ENCODE results near the gene MPC1L.

MPC1L gene

DNA sequence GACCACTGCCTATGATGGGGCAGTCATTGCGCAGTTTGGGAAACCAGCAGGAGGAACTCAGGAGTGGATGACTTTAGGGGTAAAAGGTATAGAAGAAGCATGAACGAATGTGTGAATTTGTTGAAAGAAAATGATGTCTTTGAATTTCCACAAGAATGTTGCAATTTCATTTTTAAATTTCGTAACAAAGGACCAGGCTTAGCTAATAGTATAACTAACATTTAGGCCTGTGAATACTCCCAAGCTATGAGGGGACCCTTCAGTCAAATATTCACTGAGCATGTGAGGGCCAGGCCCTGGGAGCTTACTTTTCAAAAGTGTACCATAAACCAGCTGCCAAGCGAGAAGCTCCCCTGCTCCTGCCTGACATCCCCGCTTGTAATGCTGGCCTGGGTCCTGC, 5.3 kb downstream of the MPC1L start:
- DNase-seq (ENCODE audit: low read depth): peak; percentile 52

DNA sequence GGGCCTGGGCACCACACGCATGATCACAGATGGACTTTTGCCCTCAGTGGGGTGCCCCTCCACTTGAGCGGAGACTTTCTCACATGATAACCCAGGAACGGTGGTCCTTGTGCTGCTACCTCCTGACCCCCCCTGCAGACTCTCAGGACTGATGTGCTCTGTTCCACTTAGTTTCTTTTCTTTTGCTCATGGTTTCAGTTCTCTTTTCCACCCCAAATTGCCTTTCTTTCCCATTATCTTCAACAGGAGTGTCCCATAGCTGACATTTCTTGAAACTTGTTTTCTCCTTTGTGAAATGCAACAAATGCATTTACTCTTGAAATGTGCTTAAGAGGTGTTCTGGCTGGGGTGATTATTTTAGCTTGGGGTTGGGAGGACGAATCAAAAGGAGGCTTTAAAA, 9.0 kb downstream of the MPC1L start:
- no peak for DNase-seq (ENCODE audit: low read depth)

DNA sequence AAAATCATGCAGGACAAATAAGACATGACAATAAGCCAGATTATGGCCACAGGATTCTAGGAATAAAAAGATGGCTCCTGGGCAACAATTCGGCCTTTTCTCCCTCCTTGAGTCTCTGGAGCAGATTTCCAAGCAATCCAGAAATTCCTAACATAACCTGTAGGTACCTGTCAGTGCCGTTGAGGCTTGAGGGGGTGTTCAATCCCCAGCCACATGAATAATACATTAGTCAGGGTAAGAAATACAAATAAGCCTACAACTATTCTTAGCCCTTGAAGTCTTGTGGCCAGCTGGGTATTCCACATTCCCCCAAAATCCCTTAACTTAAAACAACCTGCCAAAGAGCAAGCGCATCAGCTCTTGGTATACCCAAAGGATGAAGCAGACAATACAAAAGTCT, 14.5 kb downstream of the MPC1L start:
- DNase-seq (ENCODE audit: low read depth): no peak

DNA sequence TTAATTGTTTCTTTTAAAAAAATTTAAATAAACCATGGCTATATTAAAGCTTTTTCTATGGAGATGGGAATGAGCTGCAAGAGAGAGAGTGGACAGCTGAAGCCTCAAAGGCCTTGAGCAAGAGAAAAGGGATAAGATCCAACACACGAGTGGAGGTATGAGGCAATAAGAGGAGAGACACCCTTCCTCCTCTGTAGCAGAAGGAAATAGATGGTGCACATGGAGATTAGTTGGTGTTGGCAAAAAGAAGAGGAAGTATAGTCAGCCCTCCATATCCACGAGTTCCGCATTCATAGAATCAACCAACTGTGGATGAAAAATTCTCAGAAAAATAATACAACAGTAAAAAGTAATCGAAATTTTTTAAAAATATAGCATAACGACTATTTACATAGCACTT, 20.9 kb downstream of the MPC1L start:
- peak; percentile 78 for DNase-seq (ENCODE audit: low read depth)

DNA sequence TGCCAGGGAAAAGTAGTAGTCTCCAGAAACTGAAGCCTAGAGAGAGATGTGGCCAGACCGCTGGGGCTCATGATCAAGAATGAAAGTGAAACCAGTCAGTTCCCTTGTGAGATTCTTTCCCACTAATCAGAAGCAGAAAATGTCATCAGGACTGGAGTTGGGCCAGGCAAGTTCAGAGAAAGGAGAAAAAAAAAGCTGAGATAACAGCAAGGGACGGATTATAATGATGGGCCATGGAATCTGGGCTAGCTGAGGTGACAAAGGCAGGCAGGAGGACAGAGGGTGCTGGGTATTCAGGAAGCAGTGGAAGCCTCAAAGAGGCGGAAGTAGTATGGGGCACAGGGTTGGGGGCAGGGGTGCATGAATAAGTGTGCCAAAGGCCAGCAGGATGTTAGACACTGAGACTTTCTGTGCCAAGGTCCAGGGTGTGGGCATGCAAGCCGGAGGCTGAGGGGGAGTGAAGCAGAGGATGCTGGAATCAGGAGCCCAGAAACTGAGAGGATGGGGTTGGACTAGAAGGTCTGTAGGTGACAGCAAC, 21.7 kb downstream of the MPC1L start:
- peak; percentile 74 for DNase-seq (ENCODE audit: low read depth)

DNA sequence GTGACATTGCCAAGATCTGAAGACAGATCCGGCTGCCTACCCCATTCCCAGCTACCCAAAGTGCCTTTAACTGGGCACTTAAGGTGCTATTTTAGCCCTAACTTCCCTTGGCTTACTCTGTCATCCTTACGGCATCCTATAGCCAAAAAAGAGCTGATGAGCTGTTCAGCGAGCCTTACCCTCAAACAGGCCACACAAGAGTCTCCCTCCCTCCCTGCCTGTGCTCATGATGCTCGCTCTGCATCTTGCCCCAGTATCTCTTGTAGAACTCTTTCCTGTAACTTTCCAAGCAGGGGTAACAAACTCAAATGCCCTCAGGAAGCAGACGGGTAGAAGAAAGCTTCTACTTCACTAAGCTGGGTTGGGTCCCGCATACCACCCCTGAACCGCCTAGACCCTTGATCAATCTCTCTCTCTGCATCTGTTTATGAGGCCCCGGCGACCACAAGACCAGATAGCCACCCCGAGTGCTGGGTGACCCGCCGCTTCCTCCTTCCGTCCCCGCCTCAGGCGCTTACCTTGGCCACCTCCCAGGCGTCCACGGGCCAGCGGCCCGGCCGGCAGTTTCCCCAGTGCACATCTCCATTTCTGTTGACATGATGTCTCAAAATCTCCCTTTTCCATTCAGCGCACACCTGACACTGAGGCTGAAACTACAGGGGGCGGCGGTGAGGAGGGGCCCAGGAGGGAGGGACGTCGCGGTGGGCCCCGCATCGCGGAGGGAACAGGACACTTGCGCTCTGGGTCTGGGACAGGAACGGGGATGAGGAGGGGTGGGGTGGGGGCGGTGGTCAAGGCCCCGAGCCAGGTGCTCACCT, 23.5 kb downstream of the MPC1L start:
- peak; percentile 17 for DNase-seq (ENCODE audit: low read depth)

DNA sequence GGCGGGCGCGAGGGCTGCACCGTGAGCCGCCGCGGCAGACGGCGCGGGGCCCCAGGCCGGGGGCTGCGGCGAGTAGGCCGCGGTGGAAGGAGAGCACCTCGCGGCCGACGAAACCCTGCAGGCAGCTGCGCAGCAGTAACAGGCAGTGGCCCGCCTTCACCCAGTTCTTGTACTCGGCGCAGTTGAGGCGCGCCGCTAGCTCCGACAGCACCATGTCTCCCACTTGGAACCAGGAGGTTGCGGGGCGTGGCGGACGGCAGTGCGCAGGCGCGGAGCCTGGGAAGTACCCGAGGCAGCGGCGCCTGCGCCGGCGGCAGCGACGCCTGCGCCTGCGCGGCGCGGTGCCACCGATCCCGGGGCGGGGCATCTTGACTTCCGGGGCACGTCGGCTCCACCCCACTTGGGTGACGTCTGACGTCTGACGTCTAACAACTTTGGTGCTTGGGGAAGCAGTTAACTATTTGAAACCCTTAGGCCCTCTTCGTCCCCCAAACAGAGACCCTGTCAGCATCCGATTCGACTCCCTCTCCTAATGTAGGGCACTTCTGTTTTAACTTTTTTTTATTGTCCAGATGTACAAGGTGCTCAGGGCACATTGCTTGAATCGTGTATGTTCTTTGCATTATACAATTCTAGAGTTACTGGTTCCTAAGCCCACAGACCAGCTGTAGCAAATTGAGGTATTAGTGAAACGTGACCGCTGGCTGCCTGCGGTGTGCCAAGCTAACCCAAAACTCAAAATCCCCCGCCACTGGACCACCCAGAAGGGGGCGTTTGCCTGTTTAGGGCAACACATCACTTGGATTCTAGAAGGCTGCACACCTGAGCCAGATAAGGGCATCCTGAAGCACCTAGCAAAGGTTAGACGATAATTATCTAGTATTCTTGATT, 24.3 kb downstream of the MPC1L start, which contains the start of gene CXorf38:
TSS of gene CXorf38 (minus strand) at position 255 of the 891 bp plus-strand sequence. CDS start at position 214, 41 bp downstream.
- peak; percentile 71 for DNase-seq (ENCODE audit: low read depth)

DNA sequence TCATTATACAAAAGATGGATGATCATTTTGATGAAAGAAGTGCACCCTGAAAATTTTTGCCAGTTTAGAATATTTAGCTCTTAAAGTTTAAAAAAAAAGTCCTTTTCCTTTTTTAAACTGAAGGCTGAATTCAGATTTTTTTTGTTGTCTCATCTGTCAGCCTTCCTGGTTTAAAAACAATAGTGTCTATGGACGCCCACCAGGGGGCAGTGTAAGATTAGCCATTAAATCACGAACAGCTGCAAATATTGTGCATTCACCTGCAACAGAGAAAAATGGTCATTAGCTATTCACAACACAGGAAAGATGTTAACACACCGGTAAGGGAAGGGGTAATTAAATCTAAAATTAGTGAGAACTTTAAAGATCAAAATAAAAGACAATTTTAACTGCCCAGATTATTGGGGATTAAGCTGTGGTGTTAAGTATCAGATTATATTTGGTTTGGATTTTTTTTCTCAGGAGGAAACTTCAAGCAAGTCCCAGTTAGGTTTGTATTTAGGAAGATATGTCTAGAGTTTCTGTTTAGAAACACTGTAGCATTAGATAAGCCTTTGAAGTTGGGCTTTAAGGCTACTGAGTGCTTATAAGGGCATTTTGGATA, 28.5 kb downstream of the MPC1L start:
- peak; percentile 45 for DNase-seq (ENCODE audit: low read depth)

DNA sequence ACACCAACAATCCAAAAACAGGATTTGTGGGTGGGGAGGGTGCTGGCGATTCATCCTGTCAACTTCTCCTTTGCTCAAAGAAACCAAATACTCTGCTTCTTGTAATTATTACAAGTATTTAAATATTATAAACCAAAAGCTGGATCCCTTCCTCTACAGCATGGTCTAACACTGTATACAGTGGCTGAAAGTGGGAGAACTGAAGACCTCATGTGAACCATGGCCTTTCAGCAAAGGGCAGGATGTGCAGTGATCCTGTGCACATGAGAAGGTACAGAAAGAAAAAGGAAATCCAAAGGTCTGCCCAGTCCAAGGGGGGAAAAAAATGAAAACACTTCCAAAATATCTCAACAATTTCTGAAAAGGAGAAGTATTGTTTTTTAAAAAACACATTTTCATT, 29.4 kb downstream of the MPC1L start:
- no peak for DNase-seq (ENCODE audit: low read depth)

DNA sequence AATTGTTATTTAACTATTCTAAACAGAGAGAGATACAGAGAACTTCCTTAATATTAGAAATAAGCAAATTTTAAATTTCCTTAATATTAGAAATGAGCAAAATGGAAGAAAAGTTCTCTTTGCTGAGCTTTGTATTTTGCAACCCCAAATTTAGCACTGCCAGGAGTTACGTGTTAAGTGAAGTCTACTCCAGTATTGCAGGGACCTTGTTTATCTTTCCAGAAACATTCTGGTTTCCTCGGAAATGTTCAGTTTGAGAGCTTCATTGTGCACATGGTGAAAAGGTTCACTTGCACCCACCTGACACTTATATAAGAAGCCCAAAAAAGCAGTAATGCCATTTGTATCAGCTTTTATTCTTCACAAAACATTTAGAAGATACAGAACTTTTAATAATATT, 30.3 kb downstream of the MPC1L start:
- DNase-seq (ENCODE audit: low read depth): no peak

DNA sequence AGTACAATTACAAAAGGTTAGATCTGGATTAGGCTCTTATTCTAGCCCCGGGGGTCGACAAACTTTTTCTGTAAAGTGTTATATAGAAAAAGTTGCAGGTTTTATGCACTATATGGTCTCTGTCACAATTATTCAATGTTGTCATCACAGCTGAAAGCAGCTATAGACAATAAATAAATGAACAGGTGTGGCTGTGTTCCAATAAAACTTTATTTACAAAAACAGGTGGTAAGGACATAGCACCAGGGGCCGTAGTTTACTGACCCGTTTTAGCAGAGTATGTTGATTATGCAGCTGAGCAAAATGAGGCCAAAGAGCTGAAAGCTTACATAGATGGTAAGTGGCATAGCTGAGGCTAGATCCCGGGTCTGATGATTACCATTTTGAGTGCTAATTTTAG, 37.2 kb downstream of the MPC1L start:
- DNase-seq (ENCODE audit: low read depth): no peak

DNA sequence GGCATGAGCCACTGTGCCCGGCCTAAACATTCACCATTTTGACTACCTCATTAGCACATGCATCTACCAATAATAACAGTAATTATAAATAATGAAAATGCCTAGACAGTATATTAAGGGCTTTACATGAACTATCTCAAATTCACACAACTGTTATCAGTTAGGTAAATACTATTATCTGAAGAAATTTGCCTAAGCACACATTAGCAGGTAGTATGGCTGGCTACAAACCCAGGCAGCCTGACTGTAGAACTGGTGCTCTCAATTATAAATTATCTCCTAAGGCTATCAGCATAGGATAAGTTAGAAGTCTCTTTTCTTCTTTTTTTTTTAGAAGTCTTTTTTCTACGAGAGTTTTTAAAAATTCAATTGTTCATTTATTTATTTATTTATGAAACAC, 38.3 kb downstream of the MPC1L start:
- no peak for DNase-seq (ENCODE audit: low read depth)

DNA sequence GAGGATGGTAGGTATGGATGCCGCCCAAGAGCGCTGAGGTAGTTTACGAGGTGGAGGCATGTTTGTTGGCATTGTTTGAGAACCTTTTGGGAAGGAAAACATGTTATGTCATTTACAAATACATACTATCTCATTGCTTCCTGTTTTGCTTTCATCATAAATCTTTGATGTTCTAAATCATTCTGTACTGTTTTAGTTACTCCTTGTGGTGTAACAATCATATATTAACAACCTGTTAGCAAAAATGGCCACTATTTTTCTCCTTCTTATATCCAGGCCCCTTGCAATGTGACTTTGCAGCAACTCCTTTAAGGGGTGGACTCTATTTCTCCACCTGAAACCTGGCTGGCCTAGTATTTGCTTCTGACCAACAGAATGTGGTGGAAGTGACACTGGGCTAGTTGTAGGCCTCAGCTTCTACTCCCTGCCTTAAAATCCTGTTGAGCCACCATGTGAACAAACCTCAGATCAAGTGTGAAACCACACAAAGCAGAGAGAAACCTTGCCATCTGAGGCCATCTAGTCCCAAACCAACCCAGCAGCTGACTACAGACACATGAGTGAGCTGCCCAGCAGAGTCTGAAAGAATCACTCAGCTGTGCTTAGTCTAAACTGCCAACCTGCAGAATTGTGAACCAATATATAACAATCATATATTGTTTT, 40.0 kb downstream of the MPC1L start:
- no peak for DNase-seq (ENCODE audit: low read depth)

DNA sequence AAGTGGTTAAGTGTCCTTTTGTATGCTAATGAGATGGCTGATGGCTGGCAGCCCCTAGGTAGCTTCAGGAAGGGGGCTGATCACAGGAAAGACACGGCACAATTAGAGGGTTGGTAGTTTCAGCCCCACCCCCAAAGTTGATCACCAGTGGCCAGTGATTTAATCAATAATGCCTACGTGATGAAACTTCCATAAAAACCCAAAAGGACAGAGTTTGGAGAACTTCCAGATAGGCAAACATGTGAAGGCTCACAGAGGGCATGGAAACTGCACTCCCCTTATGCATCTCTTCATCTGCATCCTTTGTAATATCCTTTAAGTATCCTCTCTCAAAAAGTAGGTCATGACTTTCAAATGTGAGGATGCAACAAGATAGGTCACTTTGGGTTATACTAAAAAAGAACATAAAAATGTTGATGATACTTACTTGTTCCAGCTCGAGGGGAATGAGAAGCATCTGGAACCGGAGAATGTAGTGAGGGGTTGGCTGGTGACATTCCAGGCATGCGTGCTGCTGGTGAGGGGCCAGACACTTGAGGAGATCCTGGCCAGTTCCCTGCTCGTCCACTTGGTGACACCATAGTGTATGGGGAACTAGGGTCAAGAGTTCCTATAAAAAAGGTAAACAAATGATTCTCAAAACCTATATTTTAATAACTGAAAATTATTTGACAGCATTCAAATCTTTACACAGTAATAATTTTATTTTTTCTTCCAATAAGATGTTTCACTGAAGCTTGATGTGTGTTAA, 40.8 kb downstream of the MPC1L start:
- peak; percentile 26 for DNase-seq (ENCODE audit: low read depth)

DNA sequence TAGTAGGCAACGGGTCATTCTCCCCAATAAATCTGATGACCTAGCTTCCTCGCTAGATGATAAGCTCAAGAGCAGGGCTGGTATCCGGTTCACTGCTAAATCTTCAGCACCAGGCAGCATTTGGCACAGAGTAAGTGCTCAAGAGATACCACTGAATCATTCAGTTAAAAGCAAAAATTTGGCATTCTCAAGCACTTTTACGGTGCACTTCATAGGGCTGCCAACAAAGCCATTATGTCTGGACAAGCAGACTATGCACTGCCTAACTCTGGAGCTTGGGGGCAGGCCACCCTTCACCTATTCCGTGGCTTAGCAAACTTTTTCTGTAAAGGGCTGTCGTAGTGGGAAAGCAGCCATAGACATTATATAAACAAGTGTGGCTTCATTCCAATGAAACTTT, 47.9 kb downstream of the MPC1L start:
- peak; percentile 8 for DNase-seq (ENCODE audit: low read depth)

Data from amniotic epithelial cell (primary cell).